B cell (primary cell): Measurements from ENCODE around the gene UMODL1.

Experiments used
- EZH2 ChIP-seq: IDR thresholded peaks from 2 replicates; pipeline ENCODE4 v1.6.1; 2012; ENCODE audit warnings: borderline replicate concordance, low read depth, mild to moderate bottlenecking, moderate library complexity, low read length; ENCODE audit not compliant: insufficient read depth, poor library complexity, severe bottlenecking
- TF ChIP-seq, protein P1 (sequence below): fragments of 200-600 bp; IDR thresholded peaks from one replicate; pipeline ENCODE4 v1.8.0; 2022; ENCODE audit warnings: antibody characterized with exemption, mild to moderate bottlenecking

DNA sequence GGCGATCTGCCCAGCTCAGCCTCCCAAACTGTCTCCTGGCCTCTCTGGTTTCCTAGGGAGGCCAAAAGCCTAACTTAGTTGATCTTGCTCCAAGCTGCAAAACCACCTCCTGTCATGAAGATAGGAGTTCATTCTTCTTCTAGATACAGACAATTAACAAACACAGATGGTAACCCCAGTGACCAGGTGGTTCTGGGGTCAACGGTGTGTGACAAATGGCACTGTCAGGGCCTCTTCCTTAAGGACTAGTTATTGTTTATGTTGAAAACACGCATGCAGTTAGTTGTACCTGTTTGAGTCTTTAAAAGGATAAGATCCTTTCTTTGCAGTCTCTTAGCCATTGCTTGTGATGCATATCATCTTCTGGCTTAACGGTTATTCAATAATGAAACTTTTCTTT lies 4.6 kb upstream of the UMODL1 start:
- TF ChIP-seq, protein P1, sequence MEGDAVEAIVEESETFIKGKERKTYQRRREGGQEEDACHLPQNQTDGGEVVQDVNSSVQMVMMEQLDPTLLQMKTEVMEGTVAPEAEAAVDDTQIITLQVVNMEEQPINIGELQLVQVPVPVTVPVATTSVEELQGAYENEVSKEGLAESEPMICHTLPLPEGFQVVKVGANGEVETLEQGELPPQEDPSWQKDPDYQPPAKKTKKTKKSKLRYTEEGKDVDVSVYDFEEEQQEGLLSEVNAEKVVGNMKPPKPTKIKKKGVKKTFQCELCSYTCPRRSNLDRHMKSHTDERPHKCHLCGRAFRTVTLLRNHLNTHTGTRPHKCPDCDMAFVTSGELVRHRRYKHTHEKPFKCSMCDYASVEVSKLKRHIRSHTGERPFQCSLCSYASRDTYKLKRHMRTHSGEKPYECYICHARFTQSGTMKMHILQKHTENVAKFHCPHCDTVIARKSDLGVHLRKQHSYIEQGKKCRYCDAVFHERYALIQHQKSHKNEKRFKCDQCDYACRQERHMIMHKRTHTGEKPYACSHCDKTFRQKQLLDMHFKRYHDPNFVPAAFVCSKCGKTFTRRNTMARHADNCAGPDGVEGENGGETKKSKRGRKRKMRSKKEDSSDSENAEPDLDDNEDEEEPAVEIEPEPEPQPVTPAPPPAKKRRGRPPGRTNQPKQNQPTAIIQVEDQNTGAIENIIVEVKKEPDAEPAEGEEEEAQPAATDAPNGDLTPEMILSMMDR, result no peak
- no peak for TF ChIP-seq EZH2
